GM23338 (cell line): ENCODE measurements around the gene MDGA2.

Experiments
- CTCF ChIP-seq, 2 experiments: fragments of 200-600 bp in 1 of 2; sonication (generic) in 1 of 2; conservative IDR thresholded peaks; 2 replicates each; pipeline versions ENCODE4 v1.5.1 to v1.6.1; 2016 to 2017; ENCODE audit warnings: antibody characterized with exemption in 2 of 2, low read depth in 2 of 2, mild to moderate bottlenecking in 2 of 2, moderate library complexity in 1 of 2
- ETS1 ChIP-seq: IDR thresholded peaks from 2 replicates; pipeline ENCODE4 v1.6.1; 2016; ENCODE audit warnings: antibody characterized with exemption
- EZH2 ChIP-seq: fragments of 200-600 bp; sonication (generic); IDR thresholded peaks from one replicate; pipeline ENCODE4 v1.8.0; 2017; ENCODE audit warnings: antibody characterized with exemption, mild to moderate bottlenecking, low read depth; ENCODE audit not compliant: unreplicated experiment
- EZH2phosphoT487 ChIP-seq: fragments of 200-600 bp; sonication (generic); IDR thresholded peaks from one replicate; pipeline ENCODE4 v1.8.1; 2018; ENCODE audit warnings: antibody characterized with exemption; ENCODE audit not compliant: unreplicated experiment
- JUNB ChIP-seq: IDR thresholded peaks from one replicate; pipeline ENCODE4 v1.6.1; 2016; ENCODE audit warnings: antibody characterized with exemption; ENCODE audit not compliant: unreplicated experiment
- NANOG ChIP-seq: IDR thresholded peaks from 2 replicates; pipeline ENCODE4 v1.6.1; 2016; ENCODE audit warnings: antibody characterized with exemption, borderline replicate concordance
- POLR2AphosphoS5 ChIP-seq: IDR thresholded peaks from 2 replicates; pipeline ENCODE4 v1.6.1; 2016; ENCODE audit warnings: antibody characterized with exemption, low read depth
- REST ChIP-seq: IDR thresholded peaks from one replicate; pipeline ENCODE4 v1.6.1; 2018; ENCODE audit warnings: antibody characterized with exemption; ENCODE audit not compliant: unreplicated experiment
- ZNF114 ChIP-seq: fragments of 250-450 bp; sonication (Bioruptor Pico); IDR thresholded peaks from 2 replicates; pipeline ENCODE4 v1.5.0; 2020; ENCODE audit warnings: mild to moderate bottlenecking, moderate library complexity

- no peak for TF ChIP-seq CTCF (conservative IDR thresholded peaks at IDR 0.05; ENCODE audit: low read depth in 2 of 2)
- TF ChIP-seq EZH2phosphoT487: no peak
- no peak for TF ChIP-seq EZH2
- no peak for TF ChIP-seq POLR2AphosphoS5
- TF ChIP-seq ETS1: no peak
- no peak for TF ChIP-seq ZNF114 (CRISPR knock-in tag)
- TF ChIP-seq REST: no peak
- no peak for TF ChIP-seq NANOG
- no peak for TF ChIP-seq JUNB
Measured at GRCh38 chr14:47270715-47271114, 404.7 kb downstream of the MDGA2 start.
